ENCODE measurements around the gene UBR4.

Gene UBR4

DNA sequence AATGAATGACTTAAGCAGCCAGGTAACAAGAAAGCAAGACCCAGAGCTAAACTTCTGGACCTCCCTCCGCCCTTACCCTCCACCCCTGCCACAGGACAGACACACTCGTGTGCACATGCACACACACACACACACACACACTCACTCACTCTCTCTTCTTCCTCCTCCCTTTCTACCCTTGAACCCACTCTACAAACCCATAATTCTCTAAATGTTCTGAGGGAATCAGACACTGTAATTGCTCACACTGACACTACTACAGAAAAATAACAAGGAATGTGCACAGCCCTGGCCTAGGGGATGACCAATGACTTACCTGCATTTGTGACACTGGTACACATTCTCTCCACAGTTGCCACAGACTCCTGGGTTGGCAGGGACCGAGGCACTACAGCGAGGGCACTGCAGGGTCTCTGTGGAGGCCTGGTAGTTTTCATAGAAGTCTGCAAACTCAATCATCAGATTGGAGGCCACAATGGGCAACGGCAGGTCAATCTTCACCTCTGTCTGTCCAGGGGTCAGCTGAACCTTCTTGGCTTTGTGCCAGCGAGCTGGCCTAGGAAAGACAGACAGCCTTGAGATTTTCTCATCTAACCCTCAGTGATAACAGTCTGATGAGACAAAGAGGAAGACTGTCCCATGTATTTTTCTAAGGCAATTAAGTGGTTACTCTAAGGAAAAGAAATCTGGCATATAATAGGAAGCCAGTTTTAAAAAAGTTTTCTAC, 94.8 kb downstream of the UBR4 start:
- in situ Hi-C loops (cut with HindIII; ENCODE audit: low pct_ligation_motif_present, low sequenced_read_pairs), result no loop called here
- TF ChIP-seq, protein P1, sequence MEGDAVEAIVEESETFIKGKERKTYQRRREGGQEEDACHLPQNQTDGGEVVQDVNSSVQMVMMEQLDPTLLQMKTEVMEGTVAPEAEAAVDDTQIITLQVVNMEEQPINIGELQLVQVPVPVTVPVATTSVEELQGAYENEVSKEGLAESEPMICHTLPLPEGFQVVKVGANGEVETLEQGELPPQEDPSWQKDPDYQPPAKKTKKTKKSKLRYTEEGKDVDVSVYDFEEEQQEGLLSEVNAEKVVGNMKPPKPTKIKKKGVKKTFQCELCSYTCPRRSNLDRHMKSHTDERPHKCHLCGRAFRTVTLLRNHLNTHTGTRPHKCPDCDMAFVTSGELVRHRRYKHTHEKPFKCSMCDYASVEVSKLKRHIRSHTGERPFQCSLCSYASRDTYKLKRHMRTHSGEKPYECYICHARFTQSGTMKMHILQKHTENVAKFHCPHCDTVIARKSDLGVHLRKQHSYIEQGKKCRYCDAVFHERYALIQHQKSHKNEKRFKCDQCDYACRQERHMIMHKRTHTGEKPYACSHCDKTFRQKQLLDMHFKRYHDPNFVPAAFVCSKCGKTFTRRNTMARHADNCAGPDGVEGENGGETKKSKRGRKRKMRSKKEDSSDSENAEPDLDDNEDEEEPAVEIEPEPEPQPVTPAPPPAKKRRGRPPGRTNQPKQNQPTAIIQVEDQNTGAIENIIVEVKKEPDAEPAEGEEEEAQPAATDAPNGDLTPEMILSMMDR (IDR thresholded peaks at IDR 0.05; ENCODE audit: low read depth, low read length, missing control alignments), result no peak
- H3K27ac ChIP-seq, result no peak overlapping the region
- no peaks in the 10 kb centered on the region for H3K27me3 ChIP-seq (replicated peaks)
- peaks cover 95% of the 10 kb centered on the region for H3K36me3 ChIP-seq (replicated peaks)
- no peak for DNase-seq
- H3K4me3 ChIP-seq (ENCODE audit: low read depth, low read length), result no peak overlapping the region

DNA sequence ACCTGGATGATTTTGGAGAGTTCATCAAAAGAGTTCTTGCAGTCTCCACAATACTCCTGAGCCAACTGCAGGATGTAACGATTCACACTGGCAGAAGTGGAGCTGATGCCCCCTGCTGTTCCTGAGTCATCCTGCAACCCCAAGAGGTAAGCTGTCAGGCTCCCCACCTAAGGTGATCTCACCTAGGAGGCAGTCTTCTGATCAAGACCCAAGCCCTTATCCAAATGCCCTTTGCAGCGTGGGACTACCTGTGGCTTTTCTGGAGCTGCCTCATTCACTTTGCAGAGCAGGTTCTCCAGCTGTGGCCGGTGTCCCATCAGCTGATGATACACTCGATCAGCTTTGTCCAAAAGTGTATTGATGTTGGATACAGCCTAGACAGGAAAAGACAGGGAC, 96.4 kb downstream of the UBR4 start:
- Histone ChIP-seq H3K27me3 (replicated peaks) (no peaks in the 10 kb centered on the region), H3K4me3 (ENCODE audit: low read depth, low read length) (no peak overlapping the region), H3K27ac (no peak overlapping the region), H3K36me3 (replicated peaks) (peaks cover 95% of the 10 kb centered on the region)
- TF ChIP-seq, protein P1 (IDR thresholded peaks at IDR 0.05; ENCODE audit: low read depth, low read length, missing control alignments), result peak; percentile 77
- in situ Hi-C loops (cut with HindIII; ENCODE audit: low pct_ligation_motif_present, low sequenced_read_pairs), result no loop called here
- peak; percentile 36 for DNase-seq

DNA sequence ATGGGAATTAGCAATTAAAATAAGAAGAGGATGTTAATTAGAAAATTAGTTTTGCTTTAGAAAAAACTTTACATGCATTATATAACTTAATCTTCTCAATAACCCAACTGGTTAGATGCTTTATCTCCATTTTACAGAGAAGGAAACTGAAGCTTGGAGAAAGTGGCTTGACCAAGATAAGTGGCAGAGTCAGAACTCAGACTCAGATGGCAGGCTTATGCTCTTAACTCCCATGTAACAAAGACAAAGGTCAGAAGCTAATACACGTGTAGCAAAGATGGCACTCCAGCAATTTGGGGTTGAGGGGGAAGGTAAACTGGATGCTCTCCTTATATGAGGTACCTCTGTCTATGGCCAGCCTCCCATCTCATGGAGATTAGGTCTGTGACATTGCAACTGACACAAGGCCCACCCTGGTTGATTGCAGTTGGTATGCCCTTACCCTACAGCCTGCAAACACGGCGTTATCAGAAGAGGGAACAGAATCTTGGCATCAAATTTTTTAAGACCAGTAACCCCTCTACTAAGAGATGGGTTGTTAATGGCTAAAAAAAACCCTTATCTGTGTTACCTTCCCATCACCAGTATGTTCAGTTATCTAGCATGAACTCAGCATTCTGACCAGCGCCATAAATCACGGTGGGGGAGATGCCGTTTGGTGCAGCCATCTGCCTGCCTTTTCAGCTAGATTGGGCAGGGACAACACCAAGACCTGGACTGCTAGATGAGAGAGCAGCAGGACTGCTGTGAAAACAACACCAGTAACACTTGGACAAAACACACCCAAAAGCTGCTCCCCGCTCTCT, 97.0 kb downstream of the UBR4 start:
- TF ChIP-seq, protein P1 (IDR thresholded peaks at IDR 0.05; ENCODE audit: low read depth, low read length, missing control alignments), result no peak
- Histone ChIP-seq H3K27ac (no peak overlapping the region), H3K4me3 (ENCODE audit: low read depth, low read length) (no peak overlapping the region), H3K27me3 (replicated peaks) (no peaks in the 10 kb centered on the region), H3K36me3 (replicated peaks) (peaks cover 96% of the 10 kb centered on the region)
- in situ Hi-C loops (cut with HindIII; ENCODE audit: low pct_ligation_motif_present, low sequenced_read_pairs), result no loop called here
- no peak for DNase-seq

DNA sequence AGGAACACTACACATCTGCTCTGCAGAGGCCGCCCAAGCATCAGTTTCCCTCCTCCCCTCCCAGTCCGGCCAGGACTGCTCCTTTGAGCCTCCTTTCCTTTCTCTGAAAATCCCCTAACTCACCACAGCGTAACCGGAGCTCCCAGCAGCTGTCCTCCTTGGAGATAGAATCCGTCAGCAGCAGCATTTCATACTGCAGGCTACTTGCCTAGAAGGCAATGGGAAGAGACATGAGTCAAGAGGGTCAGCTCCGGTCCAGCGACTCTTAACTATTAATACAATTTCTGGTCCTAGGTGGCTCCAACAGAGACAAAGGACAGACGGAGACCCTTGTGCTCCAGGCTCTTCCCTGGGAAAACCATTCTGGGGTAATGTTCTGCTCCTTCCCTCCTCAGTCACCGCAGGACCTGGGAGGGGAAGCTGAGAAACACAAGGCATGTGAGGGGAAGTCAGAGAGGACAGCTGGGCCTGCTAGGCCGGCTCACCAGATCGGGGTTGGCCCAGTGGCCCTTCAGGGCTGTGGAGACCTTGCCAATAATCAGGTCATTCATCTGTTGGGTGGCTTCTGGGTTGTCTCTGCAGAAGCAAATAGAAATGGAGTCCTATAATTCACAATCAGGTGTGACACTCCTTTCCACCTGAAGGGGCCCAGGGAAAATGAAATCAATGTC, 99.7 kb downstream of the UBR4 start:
- H3K36me3 ChIP-seq (replicated peaks), result peaks cover 95% of the 10 kb centered on the region
- no peak for DNase-seq
- in situ Hi-C loops (cut with HindIII; ENCODE audit: low pct_ligation_motif_present, low sequenced_read_pairs), result no loop called here

DNA sequence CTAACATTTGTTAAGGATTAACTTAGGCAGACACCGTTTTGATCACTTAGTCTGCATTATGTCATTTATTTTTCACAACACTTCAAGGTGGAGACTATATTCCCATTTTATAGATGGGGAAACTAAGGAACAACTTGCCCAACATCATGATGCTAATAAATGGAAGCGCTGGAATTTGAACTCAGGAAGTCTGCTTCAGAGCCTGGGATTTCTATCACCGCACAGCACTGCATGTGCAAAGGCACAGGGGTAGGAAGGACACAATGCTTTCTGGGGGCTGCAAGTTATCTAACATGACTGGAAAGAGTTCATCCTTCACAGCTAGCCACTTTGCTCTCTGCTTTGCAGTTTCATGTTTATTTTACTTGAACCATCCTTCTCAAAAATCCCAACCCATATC, 100.5 kb downstream of the UBR4 start:
- H3K4me3 ChIP-seq (ENCODE audit: low read depth, low read length), result no peak overlapping the region
- H3K36me3 ChIP-seq (replicated peaks), result peaks cover 95% of the 10 kb centered on the region
- no peak for DNase-seq
- no peaks in the 10 kb centered on the region for H3K27me3 ChIP-seq (replicated peaks)
- TF ChIP-seq, protein P1 (IDR thresholded peaks at IDR 0.05; ENCODE audit: low read depth, low read length, missing control alignments), result no peak
- in situ Hi-C loops (cut with HindIII; ENCODE audit: low pct_ligation_motif_present, low sequenced_read_pairs), result no loop called here
- H3K27ac ChIP-seq, result no peak overlapping the region

More for the DNA sequence above, 99.7 kb downstream of the UBR4 start:
- TF ChIP-seq, protein P1 (IDR thresholded peaks at IDR 0.05; ENCODE audit: low read depth, low read length, missing control alignments), result no peak
- Histone ChIP-seq H3K27me3 (replicated peaks) (no peaks in the 10 kb centered on the region), H3K27ac (no peak overlapping the region), H3K4me3 (ENCODE audit: low read depth, low read length) (no peak overlapping the region)

Data from brain microvascular endothelial cell (primary cell).